Endodermal cell (in vitro differentiated cells): Measurements from ENCODE around the gene RYR2. TPM values are rescaled to one million over a fixed set of nuclear protein-coding genes. Genes with fewer than 3 reads are reported as not detected.

Experiments used
- DNase-seq: peaks from one replicate; pipeline ENCODE4 v3.0.0-alpha.2; 2017
- H3K27ac ChIP-seq: 2 replicates; pipeline ENCODE4 v1.5.1; 2013; ENCODE audit warnings: mild to moderate bottlenecking, low read depth, low read length, moderate library complexity
- H3K27me3 ChIP-seq: 2 replicates; pipeline ENCODE4 v1.6.1; 2013; ENCODE audit warnings: mild to moderate bottlenecking, low read length, moderate library complexity; ENCODE audit not compliant: insufficient read depth, control insufficient read depth, poor library complexity, severe bottlenecking
- H3K36me3 ChIP-seq: 2 replicates; pipeline ENCODE4 v1.7.0; 2013; ENCODE audit warnings: mild to moderate bottlenecking, low read length, moderate library complexity; ENCODE audit not compliant: control insufficient read depth, insufficient read depth
- H3K4me1 ChIP-seq: one replicate; pipeline ENCODE4 v1.7.0; 2013; ENCODE audit warnings: low read length; ENCODE audit not compliant: control insufficient read depth, insufficient read depth
- H3K4me3 ChIP-seq: 2 replicates; pipeline ENCODE4 v1.5.1; 2013; ENCODE audit warnings: mild to moderate bottlenecking, low read length, moderate library complexity
- H3K9ac ChIP-seq: 2 replicates; pipeline ENCODE4 v1.6.1; 2013; ENCODE audit warnings: mild to moderate bottlenecking, low read length, moderate library complexity; ENCODE audit not compliant: poor library complexity, severe bottlenecking; ENCODE audit errors: extremely low read depth
- H3K9me3 ChIP-seq: 2 replicates; pipeline ENCODE4 v1.6.1; 2013; ENCODE audit warnings: mild to moderate bottlenecking, low read length, moderate library complexity; ENCODE audit not compliant: control insufficient read depth
- H3K27ac Mint-ChIP-seq: 2 replicates; pipeline ENCODE4 v1.8.0; 2020; ENCODE audit warnings: mixed read lengths
- H3K27me3 Mint-ChIP-seq: 2 replicates; pipeline ENCODE4 v1.8.0; 2021; ENCODE audit warnings: mild to moderate bottlenecking, mixed read lengths; ENCODE audit not compliant: insufficient read depth
- H3K36me3 Mint-ChIP-seq: 2 replicates; pipeline ENCODE4 v1.8.0; 2020; ENCODE audit warnings: low read depth, mixed read lengths
- H3K4me1 Mint-ChIP-seq: 2 replicates; pipeline ENCODE4 v1.8.0; 2020; ENCODE audit warnings: mixed read lengths
- H3K4me3 Mint-ChIP-seq: 2 replicates; pipeline ENCODE4 v1.8.0; 2020; ENCODE audit warnings: mild to moderate bottlenecking, moderate library complexity, mixed read lengths
- H3K9me3 Mint-ChIP-seq: 2 replicates; pipeline ENCODE4 v1.8.0; 2020; ENCODE audit warnings: mild to moderate bottlenecking, mixed read lengths
- CTCF ChIP-seq: fragments of 200-600 bp; sonication (generic); conservative IDR thresholded peaks from 2 replicates; pipeline ENCODE4 v1.5.0; 2021; ENCODE audit warnings: antibody characterized with exemption, mild to moderate bottlenecking
- WGBS, 2 experiments: methylation state at CpG; one replicate each; pipeline versions ENCODE4 v1.1.5 to v1.1.7; 2013; ENCODE audit warnings: missing lambda C conversion rate in 2 of 2, mixed read lengths in 1 of 2; ENCODE audit not compliant: insufficient coverage in 1 of 2, insufficient read length in 1 of 2; 5-methylcytosine and 5-hydroxymethylcytosine counted together
- total RNA-seq, 2 donors: library from RNA; stranded (reverse); fragmentation: NEBNext Ultra II Directional in 1 of 2; extraction: Animal tissue kit (Norgen Biotek cat#: 25700) in 1 of 2; gene quantifications; 2 replicates in 1 of 2; 3 replicates in 1 of 2; pipeline ENCODE4 v1.2.1, GENCODE V29; 2021

The RYR2 gene
- total RNA-seq, 2 donors from 2014 or later: 0.95 to 2.4 TPM

- H3K4me1 ChIP-seq: no peaks in the 10 kb centered on the region
- no peak overlapping the region for H3K9ac ChIP-seq
- no peak overlapping the region for H3K27ac Mint-ChIP-seq
- H3K4me3 ChIP-seq: no peak overlapping the region
- H3K36me3 ChIP-seq: no peaks in the 10 kb centered on the region
- H3K36me3 Mint-ChIP-seq: peaks cover 3% of the 10 kb centered on the region
- H3K27ac ChIP-seq: no peak overlapping the region
- no peaks in the 10 kb centered on the region for H3K9me3 ChIP-seq
- no peaks in the 10 kb centered on the region for H3K27me3 Mint-ChIP-seq
- no peaks in the 10 kb centered on the region for H3K27me3 ChIP-seq
- TF ChIP-seq CTCF: no peak
- H3K9me3 Mint-ChIP-seq: peaks cover 7% of the 10 kb centered on the region
- WGBS, 2 experiments: no CpG with 5 or more reads among the region's 1 CpG
- H3K4me1 Mint-ChIP-seq: no peaks in the 10 kb centered on the region
- no peak overlapping the region for H3K4me3 Mint-ChIP-seq
- no peak for DNase-seq
Observed at GRCh38 chr1:237670302-237670701, 628.3 kb downstream of the RYR2 start.

GRCh38 chr1:237671262-237671661 is 629.3 kb downstream of the RYR2 start:
- Mint-ChIP-seq H3K4me3 (no peak overlapping the region), H3K27me3 (no peaks in the 10 kb centered on the region), H3K27ac (no peak overlapping the region), H3K4me1 (no peaks in the 10 kb centered on the region), H3K36me3 (peaks cover 3% of the 10 kb centered on the region), H3K9me3 (peaks cover 7% of the 10 kb centered on the region)
- WGBS, 2 experiments: 80 to 91% methylated on average over 1 to 4 of the region's 4 CpGs
- Histone ChIP-seq H3K4me3 (no peak overlapping the region), H3K27ac (no peak overlapping the region), H3K27me3 (no peaks in the 10 kb centered on the region), H3K4me1 (no peaks in the 10 kb centered on the region), H3K9me3 (no peaks in the 10 kb centered on the region), H3K9ac (no peak overlapping the region), H3K36me3 (no peaks in the 10 kb centered on the region)
- TF ChIP-seq CTCF: no peak
- DNase-seq: no peak

GRCh38 chr1:237671935-237672334 is 630.0 kb downstream of the RYR2 start:
- Histone ChIP-seq H3K9ac (no peak overlapping the region), H3K27ac (no peak overlapping the region), H3K4me1 (no peaks in the 10 kb centered on the region), H3K9me3 (no peaks in the 10 kb centered on the region), H3K27me3 (no peaks in the 10 kb centered on the region), H3K4me3 (no peak overlapping the region), H3K36me3 (no peaks in the 10 kb centered on the region)
- Mint-ChIP-seq H3K4me1 (no peaks in the 10 kb centered on the region), H3K27ac (no peak overlapping the region), H3K36me3 (peaks cover 3% of the 10 kb centered on the region), H3K9me3 (peaks cover 7% of the 10 kb centered on the region), H3K27me3 (no peaks in the 10 kb centered on the region), H3K4me3 (no peak overlapping the region)
- TF ChIP-seq CTCF: no peak
- no peak for DNase-seq
- 94 to 95% methylated on average over 3 to 6 of the region's 6 CpGs for WGBS, 2 experiments
